Fibroblast of pulmonary artery (primary cell): ENCODE data around the gene OAS1.
"Not testable (repeated sequence)": the region's sequence is repeated elsewhere in the genome, so short reads cannot be mapped to it uniquely, and the experiment has no call there.

Source experiments
- DNase-seq: peaks from one replicate; pipeline ENCODE4 v3.0.0-alpha.2; 2010; ENCODE audit warnings: low read depth
- H3K4me3 ChIP-seq: replicated peaks from 2 replicates; pipeline ENCODE4 v1.5.1; 2011; ENCODE audit warnings: low read depth, mild to moderate bottlenecking, control low read depth, low read length, moderate library complexity
- CTCF ChIP-seq: IDR thresholded peaks from 2 replicates; pipeline ENCODE4 v1.5.1; 2011; ENCODE audit warnings: mild to moderate bottlenecking, control low read depth, low read length, inconsistent platforms; ENCODE audit errors: missing control alignments

Gene OAS1

GRCh38 chr12:112924986-112925385 lies 18.2 kb downstream of the OAS1 start:
- DNase-seq = no peak
- no peak overlapping the region for H3K4me3 ChIP-seq
- TF ChIP-seq CTCF = no peak

GRCh38 chr12:112926416-112927033 lies 19.8 kb downstream of the OAS1 start:
- not testable (repeated sequence) for DNase-seq, H3K4me3 ChIP-seq

GRCh38 chr12:112927475-112927874 lies 20.7 kb downstream of the OAS1 start:
- DNase-seq = no peak
- no peak for TF ChIP-seq CTCF
- H3K4me3 ChIP-seq = no peak overlapping the region

GRCh38 chr12:112927925-112928324 lies 21.2 kb downstream of the OAS1 start:
- no peak for TF ChIP-seq CTCF
- no peak for DNase-seq
- H3K4me3 ChIP-seq = no peak overlapping the region

- H3K4me3 ChIP-seq = no peak overlapping the region
- DNase-seq = no peak
- no peak for TF ChIP-seq CTCF
These were observed 22.2 kb downstream of the OAS1 start for GRCh38 chr12:112928978-112929377.

- TF ChIP-seq CTCF = no peak
- no peak for DNase-seq
- H3K4me3 ChIP-seq = no peak overlapping the region
These were observed 23.0 kb downstream of the OAS1 start for GRCh38 chr12:112929715-112930114.

- TF ChIP-seq CTCF = no peak
These were observed 23.6 kb downstream of the OAS1 start for GRCh38 chr12:112930350-112930749.

More at GRCh38 chr12:112930350-112930749, 23.6 kb downstream of the OAS1 start:
- DNase-seq = no peak
- H3K4me3 ChIP-seq = no peak overlapping the region
